ENCODE results near the gene DHX57.
"Not testable (repeated sequence)": the region's sequence is repeated elsewhere in the genome, so short reads cannot be mapped to it uniquely, and the experiment has no call there.

DHX57 gene

DNA sequence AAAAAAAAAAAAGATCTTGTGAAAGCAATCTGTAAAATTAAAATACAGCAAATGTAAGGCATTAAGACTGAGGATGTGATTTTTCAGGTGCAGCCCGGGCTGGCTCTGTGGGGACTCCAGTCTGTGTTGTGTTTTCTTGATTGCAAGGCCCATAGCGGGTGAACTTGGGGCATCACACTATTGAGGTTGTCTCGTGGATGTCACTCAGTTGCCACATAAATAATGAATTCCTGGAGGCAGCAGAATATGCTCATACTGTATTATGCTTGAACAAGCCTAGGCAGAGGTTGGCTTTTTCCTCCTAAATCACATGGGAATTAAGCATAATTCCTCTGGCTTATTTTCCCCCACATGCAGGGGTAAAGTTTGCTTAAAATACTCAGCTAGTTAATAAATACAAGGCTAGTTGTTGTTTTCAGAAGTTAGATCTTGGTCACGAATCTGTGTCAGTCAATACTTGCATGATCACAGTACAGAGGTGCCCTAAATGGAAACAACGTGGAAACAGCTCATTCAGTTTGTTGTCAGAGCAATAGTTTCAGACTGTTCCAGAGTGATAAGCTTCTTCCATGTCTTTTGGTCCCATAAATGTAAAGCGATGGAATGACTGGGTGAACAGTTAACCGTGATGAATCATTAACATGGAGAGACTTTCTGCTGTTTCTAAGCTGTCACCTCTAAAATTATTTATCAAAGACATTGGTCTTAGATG lies 81.3 kb downstream of the DHX57 start:
- FAIRE-seq: no peak

GRCh38 chr2:38793511-38793910 lies 82.2 kb downstream of the DHX57 start:
- no peak for FAIRE-seq

DNA sequence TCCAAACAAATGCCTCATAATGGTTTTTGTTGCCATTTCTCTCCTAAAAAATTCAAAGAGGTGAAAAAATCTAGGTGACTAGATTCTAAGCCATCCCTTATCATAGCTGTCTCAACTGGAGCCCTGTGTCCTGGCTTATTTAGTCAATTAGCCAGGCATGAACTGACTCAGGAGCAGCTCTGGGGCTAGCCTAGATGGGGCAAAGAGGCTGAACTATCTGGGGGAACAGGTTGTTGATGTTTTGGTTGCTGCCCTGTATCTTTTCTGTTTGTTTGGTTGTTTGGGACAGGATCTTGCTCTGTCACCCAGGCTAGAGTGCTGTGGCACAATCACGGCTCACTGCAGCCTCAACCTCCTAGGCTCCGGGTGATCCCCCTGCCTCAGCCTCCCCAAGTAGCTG lies 83.0 kb downstream of the DHX57 start:
- no peak for FAIRE-seq

DNA sequence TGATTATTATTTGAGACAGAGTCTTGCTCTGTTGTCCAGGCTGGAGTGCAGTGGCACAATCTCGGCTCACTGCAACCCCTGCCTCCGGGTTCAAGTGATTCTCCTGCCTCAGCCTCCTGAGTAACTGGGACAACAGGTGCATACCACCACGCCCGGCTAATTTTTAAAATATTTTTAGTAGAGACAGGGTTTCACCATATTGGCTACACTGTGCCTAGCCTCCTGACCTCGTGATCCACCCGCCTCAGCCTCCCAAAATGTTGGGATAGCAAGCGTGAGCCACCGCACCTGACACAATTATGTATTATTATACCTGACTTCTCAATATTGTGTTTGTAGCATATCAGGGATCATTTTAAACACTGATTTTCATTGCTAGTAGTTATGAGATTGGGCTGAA lies 83.4 kb downstream of the DHX57 start:
- FAIRE-seq: not testable (repeated sequence)

DNA sequence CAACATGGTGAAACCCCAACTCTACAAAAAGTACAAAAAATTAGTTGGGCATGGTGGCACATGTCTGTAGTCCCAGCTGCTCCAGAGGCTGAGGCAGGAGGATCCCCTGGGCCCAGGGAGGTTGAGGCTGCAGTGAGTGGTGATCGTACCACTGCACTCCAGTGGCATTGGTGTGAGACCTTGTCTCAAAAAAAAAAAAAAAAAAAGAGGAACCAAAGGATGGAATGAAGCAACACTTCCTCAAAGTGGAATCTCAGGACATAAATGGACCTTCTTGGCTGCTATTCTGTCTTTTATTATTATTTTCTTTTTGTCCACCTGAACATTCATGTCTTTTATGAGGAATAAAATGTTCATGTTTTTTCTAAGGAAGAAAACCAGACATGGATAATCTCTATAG lies 84.0 kb downstream of the DHX57 start:
- no peak for FAIRE-seq

DNA sequence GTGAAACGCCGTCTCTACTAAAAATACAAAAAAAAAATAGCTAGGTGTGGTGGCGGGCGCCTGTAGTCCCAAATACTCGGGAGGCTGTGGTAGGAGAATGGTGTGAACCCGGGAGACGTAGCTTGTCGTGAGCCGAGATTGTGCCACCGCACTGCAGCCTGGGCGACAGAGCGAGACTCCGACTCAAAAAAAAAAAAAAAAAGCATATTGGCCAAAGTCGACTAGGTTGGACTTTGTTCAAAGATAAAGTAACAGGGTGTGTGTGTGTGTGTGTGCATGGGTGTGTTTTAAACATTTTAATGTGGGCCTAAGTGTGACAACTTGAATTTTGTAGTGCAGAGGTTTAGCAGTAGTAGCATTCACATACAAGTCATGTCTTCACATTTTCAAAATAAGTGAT lies 86.0 kb downstream of the DHX57 start:
- FAIRE-seq: no peak

- no peak for FAIRE-seq
Measured at GRCh38 chr2:38788306-38788705, 87.4 kb downstream of the DHX57 start.

DNA sequence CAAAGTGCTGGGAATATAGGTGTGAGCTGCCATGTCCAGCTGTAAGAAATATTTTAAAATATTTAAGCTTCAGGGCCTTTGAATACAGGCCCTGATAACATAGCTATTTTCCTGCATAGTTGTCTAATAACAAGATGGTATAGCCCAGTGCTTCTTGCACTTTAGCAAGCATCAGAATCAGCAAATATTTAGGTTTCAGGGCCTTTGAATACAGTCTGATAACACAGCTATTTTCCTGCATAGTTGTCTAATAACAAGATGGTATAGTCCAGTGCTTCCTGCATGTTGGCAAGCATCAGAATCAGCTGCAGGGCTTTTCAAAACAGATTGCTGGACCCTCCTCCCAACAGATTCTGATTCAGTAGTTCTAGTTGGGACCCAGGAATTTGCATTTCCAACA lies 92.1 kb downstream of the DHX57 start:
- FAIRE-seq: no peak

GRCh38 chr2:38778687-38779082 lies 97.0 kb downstream of the DHX57 start:
- FAIRE-seq: no peak

DNA sequence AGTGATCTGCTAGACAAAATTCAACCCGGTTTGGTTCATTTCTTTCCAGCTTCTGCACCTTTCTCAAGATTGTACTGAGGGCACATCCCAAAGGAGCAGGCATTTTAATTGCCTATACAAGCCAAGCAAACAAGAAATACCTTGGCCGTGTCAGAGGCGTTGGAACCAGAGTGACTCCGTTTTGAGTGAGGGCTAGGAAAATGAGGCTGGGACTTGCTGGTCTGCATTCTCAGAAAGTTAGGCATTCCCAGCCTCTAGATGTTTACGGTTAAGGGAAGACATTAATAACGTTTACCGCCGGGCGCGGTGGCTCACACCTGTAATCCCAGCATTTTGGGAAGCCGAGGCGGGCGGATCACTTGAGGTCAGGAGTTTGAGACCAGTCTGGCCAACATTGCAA lies 99.2 kb downstream of the DHX57 start:
- FAIRE-seq: no peak

- FAIRE-seq: no peak
Measured at GRCh38 chr2:38775921-38776225, 99.9 kb downstream of the DHX57 start.

DNA sequence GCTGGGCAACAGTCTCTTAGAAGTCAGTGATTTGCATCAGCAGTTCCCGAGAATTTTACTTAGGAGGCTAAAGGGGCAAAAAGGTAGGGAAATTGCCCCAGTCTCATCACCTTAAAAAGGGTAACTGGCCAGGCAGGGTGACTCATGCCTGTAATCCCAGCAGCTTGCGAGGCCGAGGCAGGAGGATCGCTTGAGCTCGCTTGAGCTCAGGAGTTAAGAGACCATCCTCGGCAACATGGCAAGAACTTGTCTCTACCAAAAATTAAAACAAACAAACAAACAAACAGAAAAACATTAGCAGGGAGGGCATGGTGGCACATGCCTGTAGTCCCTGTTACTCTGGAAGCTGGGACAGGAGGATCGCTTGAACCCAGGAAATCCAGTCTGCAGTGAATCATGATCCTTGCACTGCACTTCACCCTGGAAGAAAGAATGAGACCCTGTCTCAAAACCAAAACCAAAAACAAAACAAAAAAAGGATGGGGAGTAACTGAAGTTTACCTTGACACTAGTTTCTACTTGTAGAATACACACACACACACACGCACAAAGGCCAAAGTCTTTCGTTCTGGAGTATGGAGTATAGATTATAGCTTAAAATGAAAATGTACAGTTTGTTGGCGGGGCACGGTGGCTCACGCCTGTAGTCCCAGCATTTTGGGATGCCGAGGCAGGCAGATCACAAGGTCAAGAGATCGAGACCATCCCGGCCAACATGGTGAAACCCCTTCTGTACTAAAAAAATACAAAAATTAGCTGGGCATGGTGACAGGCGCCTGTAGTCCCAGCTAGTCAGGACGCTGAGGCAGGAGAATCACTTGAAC lies 100.4 kb downstream of the DHX57 start:
- FAIRE-seq: no peak

DNA sequence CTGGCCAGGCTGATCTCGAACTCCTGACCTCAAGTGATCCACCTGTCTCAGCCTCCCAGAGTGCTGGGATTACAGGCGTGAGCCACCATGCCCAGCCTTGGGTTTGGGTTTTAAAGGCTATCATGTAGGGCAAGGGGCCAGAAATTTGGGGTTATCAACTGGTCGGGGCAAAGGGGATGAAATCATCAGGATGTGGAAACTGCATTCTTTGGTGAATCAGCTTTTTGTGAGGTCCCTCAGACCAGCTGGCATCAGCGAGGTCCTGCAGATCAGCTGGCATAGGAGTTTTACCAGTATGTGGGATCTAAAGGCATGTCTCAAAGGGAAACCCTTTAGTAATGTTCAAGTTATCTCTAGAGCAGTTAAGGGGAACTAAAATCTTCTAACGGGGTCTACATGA lies 104.1 kb downstream of the DHX57 start:
- no peak for FAIRE-seq

DNA sequence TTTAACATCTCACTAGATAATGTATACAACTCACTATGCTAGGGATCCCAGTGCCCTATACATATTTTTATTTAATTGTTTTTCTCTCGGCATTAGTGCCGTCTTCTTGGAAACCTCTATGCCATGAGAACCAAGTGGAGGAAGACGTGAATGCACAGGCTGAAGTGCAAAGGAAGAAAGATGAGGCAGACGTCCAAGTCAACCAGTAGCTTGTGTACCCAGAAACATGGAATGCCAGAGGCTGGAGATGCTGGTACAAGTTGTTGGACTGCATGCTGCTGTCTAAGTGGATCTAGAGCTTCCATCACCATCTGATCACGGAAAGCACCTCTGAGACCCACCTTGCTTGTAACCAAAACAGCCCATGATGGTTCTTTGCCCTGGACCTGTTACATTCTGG lies 110.2 kb downstream of the DHX57 start:
- no peak for FAIRE-seq

DNA sequence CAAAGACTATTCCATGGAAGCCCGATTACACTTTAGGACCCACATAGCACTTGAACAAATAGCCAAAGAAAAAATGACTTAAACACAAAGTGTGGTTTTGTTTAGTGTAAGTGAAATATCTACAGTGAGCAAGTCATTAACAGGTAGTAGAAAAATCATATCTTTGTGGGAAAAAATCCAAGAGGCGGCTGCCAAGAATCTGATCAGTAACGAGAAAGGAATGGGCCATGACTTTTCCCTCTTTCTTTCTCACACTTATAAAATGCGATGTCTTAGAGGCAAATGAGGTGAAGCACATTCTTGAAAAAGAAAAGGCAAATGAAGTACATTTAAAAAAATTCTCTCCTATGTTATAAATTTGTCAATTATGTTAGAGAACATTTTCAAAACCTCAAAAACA lies 110.6 kb downstream of the DHX57 start:
- FAIRE-seq: no peak

DNA sequence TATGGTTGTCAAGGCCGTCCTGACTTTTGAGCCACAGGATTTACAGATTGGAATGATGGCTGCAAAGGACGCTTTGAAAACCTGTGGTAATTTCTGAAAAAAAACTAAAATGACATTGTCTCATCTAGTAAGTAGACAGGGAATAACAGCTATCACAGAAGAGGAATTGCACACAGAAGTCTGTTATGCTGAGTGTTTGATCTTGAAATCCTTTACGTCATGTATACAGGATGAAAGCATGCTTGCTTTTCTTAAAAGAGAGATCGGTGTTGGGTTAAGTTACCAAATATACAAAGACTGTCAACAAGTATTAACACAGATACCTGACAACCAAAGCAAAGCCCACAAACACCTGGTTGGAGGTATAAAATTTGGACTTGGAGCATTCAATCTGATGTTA lies 112.0 kb downstream of the DHX57 start:
- no peak for FAIRE-seq

DNA sequence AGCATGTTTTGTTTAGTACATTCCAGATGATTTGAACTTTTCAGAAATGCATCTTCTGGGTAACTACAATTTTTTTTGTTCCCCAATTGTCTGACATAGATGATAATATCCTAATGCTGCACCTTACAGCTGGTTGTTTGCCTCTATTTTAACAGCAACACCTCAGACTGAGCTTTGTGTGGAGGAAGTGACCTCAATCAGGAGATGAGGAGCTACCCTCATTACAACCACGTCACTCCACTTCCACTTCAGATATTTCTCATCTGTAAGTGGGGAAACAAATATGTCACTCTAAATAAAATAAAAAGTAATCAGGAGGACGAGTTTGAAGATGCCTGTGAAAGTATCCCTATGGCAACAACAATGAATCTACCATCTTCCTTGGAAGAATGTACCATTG lies 112.5 kb downstream of the DHX57 start:
- FAIRE-seq: no peak

DNA sequence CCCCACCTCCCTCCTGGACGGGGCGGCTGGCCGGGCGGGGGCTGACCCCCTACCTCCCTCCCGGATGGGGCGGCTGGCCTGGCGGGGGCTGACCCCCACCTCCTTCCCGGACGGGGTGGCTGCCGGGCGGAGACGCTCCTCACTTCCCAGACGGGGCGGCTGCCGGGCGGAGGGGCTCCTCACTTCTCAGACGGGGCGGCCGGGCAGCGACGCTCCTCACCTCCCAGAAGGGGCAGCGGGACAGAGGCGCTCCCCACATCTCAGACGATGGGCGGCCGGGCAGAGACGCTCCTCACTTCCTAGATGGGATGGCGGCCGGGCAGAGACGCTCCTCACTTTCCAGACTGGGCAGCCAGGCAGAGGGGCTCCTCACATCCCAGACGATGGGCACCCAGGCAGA lies 119.8 kb downstream of the DHX57 start:
- FAIRE-seq: not testable (repeated sequence)

DNA sequence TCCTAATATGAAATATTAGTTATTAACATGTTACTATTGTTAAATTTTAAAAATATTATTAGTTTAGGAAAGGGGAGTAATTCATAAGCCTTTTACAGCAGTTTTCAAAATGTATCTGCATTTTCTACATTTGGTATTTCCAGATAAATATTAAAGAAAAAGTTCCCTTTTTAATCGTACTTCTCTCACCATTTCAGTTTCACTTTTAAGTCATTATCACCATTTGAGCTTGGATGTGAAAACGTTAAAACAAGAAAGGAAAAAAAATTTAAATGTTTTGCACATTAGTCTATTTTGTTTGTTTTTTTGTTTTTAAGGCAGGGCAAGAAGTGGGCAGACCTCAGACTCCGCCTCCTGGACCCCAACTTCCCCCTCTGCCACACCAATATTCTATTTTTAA lies 121.2 kb downstream of the DHX57 start:
- peak; percentile 29 for FAIRE-seq

- no peak for FAIRE-seq
Measured at GRCh38 chr2:38754049-38754448, 121.7 kb downstream of the DHX57 start.

GRCh38 chr2:38751596-38752410 lies 123.9 kb downstream of the DHX57 start:
- no peak for FAIRE-seq

DNA sequence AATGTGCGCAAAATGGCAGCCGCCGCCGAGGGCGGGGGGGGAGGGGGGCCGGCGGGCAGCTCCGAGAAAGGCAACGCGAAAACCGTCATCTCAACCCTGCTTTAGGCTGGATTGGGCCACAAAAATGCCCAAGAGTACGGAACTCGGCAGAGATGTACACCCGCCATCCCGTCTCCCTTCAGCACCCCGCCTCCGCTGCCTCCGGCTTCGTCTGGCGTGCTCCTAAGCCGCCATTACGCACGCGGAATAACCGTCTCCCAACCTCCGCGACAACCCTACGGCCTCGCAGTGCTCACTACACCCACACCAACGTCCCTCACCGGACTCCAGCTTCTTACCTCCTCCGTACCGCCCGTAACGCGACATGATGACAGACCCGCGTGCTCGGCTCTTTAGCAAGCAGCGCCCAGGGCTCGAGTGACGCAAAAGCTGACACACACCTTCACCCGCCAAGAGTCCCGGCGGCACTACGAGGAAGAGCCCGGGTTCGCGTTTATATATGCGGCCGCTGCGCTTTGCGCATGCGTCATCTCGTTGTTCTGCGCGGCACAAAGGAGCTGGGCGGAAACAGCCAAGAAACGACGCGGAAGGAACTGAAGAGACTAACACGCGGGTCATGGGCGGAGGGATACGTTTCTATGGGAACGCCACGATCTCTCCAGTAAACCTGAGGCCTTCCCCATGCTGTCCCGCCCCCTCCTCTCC lies 124.7 kb downstream of the DHX57 start, which contains the start of gene SRSF7:
SRSF7 (minus strand) TSS at position 471 of the 705 bp plus-strand sequence; CDS start at position 366, 105 bp downstream.
- FAIRE-seq: peak; percentile 97

Data from A204.1 (cell line).